Measurements from ENCODE around the gene HNMT.
"Not testable (repeated sequence)": the region's sequence is repeated elsewhere in the genome, so short reads cannot be mapped to it uniquely, and the experiment has no call there.

Gene HNMT

DNA sequence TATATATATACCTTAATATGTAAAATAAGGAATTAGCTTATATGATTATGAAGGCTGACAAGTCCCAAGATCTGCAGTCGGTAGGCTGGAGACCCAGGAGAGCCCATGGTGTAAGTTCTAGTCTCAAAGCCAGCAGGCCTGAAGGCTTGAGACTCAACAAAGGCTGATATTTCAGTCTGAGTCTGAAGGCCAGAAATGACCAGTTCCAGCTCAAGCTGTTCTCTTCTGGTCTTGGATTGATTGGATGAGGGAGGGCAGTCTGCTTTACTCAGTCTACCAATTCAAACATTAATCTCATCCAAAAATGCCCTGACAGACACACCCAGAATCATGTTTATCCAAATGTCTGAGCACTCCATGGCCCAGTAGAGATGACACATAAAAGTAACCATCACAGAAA is 22.0 kb downstream of the HNMT start:
- Histone ChIP-seq H3K4me3 (ENCODE audit: low read depth in 1 of 2, low read length in 2 of 2) (no peak overlapping the region), H3K4me1 (ENCODE audit: insufficient read depth, low read length) (no peaks in the 10 kb centered on the region), H3K4me2 (ENCODE audit: insufficient read depth, low read length) (no peak overlapping the region), H3K27ac (ENCODE audit: low read length) (no peak overlapping the region), H3K79me2 (ENCODE audit: insufficient read depth, low read length) (no peaks in the 10 kb centered on the region), H2AFZ (ENCODE audit: low read depth, low read length) (no peak overlapping the region), H3K36me3 (ENCODE audit: insufficient read depth, low read length) (no peaks in the 10 kb centered on the region), H3K9me3 (ENCODE audit: insufficient read depth, low read length, severe bottlenecking) (no peaks in the 10 kb centered on the region), H4K20me1 (ENCODE audit: insufficient read depth, low read length) (no peaks in the 10 kb centered on the region), H3K27me3 (ENCODE audit: insufficient read depth, low read length, poor library complexity) (no peaks in the 10 kb centered on the region), H3K9ac (ENCODE audit: low read depth, low read length) (no peak overlapping the region)
- ATAC-seq (ENCODE audit: insufficient read depth, low read depth) (no peak), DNase-seq (no peak)
- TF ChIP-seq, protein P1, sequence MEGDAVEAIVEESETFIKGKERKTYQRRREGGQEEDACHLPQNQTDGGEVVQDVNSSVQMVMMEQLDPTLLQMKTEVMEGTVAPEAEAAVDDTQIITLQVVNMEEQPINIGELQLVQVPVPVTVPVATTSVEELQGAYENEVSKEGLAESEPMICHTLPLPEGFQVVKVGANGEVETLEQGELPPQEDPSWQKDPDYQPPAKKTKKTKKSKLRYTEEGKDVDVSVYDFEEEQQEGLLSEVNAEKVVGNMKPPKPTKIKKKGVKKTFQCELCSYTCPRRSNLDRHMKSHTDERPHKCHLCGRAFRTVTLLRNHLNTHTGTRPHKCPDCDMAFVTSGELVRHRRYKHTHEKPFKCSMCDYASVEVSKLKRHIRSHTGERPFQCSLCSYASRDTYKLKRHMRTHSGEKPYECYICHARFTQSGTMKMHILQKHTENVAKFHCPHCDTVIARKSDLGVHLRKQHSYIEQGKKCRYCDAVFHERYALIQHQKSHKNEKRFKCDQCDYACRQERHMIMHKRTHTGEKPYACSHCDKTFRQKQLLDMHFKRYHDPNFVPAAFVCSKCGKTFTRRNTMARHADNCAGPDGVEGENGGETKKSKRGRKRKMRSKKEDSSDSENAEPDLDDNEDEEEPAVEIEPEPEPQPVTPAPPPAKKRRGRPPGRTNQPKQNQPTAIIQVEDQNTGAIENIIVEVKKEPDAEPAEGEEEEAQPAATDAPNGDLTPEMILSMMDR (IDR thresholded peaks at IDR 0.05; ENCODE audit: borderline replicate concordance, extremely low read depth, low read length, poor library complexity, severe bottlenecking), result no peak
- TF ChIP-seq EZH2 (IDR thresholded peaks at IDR 0.05; ENCODE audit: borderline replicate concordance, low read depth, low read length, severe bottlenecking), result no peak

DNA sequence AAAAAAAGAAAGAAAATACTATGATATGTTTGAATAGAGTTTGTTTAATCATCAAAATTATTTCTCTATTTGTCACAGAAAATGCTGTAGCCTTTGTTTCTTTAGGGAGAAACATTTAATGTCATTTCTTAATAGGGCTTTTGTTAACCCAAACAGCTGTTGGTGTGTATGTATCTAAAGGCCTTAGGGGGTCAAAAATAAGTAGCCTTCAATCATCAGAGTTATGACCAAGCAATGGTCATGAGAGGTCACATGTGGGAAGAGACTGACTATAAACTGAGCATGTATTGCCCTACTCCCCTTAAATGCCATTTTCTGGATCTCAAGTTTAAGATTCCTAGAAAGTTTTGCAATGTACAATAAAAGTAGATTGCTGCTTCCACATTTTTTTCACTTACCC is 22.7 kb downstream of the HNMT start:
- Histone ChIP-seq H4K20me1 (ENCODE audit: insufficient read depth, low read length) (no peaks in the 10 kb centered on the region), H3K4me2 (ENCODE audit: insufficient read depth, low read length) (no peak overlapping the region), H3K79me2 (ENCODE audit: insufficient read depth, low read length) (no peaks in the 10 kb centered on the region), H3K27ac (ENCODE audit: low read length) (no peak overlapping the region), H3K36me3 (ENCODE audit: insufficient read depth, low read length) (no peaks in the 10 kb centered on the region), H3K4me3 (ENCODE audit: low read depth in 1 of 2, low read length in 2 of 2) (no peak overlapping the region), H3K4me1 (ENCODE audit: insufficient read depth, low read length) (no peaks in the 10 kb centered on the region), H3K9me3 (ENCODE audit: insufficient read depth, low read length, severe bottlenecking) (peaks cover 3% of the 10 kb centered on the region), H3K9ac (ENCODE audit: low read depth, low read length) (no peak overlapping the region), H2AFZ (ENCODE audit: low read depth, low read length) (no peak overlapping the region), H3K27me3 (ENCODE audit: insufficient read depth, low read length, poor library complexity) (no peaks in the 10 kb centered on the region)
- DNase-seq, result no peak
- TF ChIP-seq, protein P1 (IDR thresholded peaks at IDR 0.05; ENCODE audit: borderline replicate concordance, extremely low read depth, low read length, poor library complexity, severe bottlenecking), result no peak
- no peak for TF ChIP-seq EZH2 (IDR thresholded peaks at IDR 0.05; ENCODE audit: borderline replicate concordance, low read depth, low read length, severe bottlenecking)
- no peak for ATAC-seq (ENCODE audit: insufficient read depth, low read depth)

DNA sequence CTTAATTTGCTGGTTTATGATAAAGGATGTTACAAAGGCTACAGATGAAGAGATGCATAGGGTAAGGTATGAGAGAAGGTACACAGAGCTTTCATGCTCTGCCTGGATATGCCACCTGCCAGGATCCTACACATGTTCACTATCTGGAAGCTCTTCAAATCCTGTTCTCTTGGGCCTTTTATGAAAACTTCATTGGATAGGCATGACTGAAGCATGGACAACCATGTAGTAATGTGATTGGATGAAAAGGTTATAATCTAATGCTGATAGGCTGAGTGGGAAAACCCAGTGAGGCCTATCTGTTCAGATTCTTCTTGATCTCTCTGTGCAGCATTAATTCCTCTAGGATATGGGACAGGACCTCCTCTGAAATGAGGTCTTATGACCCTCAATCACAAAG is 26.8 kb downstream of the HNMT start:
- H3K4me3 ChIP-seq (ENCODE audit: low read depth in 1 of 2, low read length in 2 of 2), result no peak overlapping the region
- DNase-seq, result no peak
- no peak overlapping the region for H3K4me2 ChIP-seq (ENCODE audit: insufficient read depth, low read length)
- no peaks in the 10 kb centered on the region for H3K79me2 ChIP-seq (ENCODE audit: insufficient read depth, low read length)
- no peak overlapping the region for H2AFZ ChIP-seq (ENCODE audit: low read depth, low read length)
- H3K9me3 ChIP-seq (ENCODE audit: insufficient read depth, low read length, severe bottlenecking), result peaks cover 10% of the 10 kb centered on the region
- H3K27ac ChIP-seq (ENCODE audit: low read length), result no peak overlapping the region
- H3K9ac ChIP-seq (ENCODE audit: low read depth, low read length), result no peak overlapping the region
- no peaks in the 10 kb centered on the region for H3K27me3 ChIP-seq (ENCODE audit: insufficient read depth, low read length, poor library complexity)
- no peak for TF ChIP-seq EZH2 (IDR thresholded peaks at IDR 0.05; ENCODE audit: borderline replicate concordance, low read depth, low read length, severe bottlenecking)
- H3K4me1 ChIP-seq (ENCODE audit: insufficient read depth, low read length), result no peaks in the 10 kb centered on the region
- no peaks in the 10 kb centered on the region for H4K20me1 ChIP-seq (ENCODE audit: insufficient read depth, low read length)
- no peaks in the 10 kb centered on the region for H3K36me3 ChIP-seq (ENCODE audit: insufficient read depth, low read length)
- ATAC-seq (ENCODE audit: insufficient read depth, low read depth), result no peak

DNA sequence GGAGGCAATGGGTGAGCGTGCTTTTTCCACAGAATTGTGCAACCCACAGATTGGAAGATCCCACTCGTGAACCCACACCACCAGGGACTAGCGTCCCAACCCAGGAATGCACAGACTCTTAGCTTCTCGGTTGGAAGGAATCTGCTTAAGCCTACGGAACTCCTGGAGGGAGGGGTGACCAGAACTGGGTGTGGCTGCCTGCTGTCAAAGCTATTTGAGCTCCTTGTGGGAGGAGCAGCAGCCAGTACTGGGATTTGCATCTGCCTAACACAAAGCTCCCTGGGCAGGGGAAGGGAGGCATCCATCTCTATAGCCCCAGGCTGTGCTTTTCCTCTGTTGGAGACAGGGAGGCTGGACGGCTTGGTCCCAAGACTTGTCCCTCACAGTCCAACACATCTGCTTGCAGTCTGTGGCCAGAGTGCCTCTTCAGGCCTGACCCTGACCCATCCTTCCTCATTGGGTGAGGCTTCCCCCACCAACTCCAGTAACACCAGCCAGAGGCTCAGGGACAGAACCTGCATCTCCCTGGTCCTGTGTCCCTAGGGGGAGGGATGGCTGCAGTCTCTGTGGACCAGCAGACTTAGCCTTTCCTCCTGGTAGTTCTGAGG is 27.9 kb downstream of the HNMT start:
- H3K27ac ChIP-seq (ENCODE audit: low read length), result no peak overlapping the region
- H3K79me2 ChIP-seq (ENCODE audit: insufficient read depth, low read length), result no peaks in the 10 kb centered on the region
- TF ChIP-seq, protein P1 (IDR thresholded peaks at IDR 0.05; ENCODE audit: borderline replicate concordance, extremely low read depth, low read length, poor library complexity, severe bottlenecking), result no peak
- no peak for TF ChIP-seq EZH2 (IDR thresholded peaks at IDR 0.05; ENCODE audit: borderline replicate concordance, low read depth, low read length, severe bottlenecking)
- no peak overlapping the region for H3K9ac ChIP-seq (ENCODE audit: low read depth, low read length)
- no peaks in the 10 kb centered on the region for H3K36me3 ChIP-seq (ENCODE audit: insufficient read depth, low read length)
- H3K27me3 ChIP-seq (ENCODE audit: insufficient read depth, low read length, poor library complexity), result no peaks in the 10 kb centered on the region
- H2AFZ ChIP-seq (ENCODE audit: low read depth, low read length), result no peak overlapping the region
- DNase-seq (no peak), ATAC-seq (ENCODE audit: insufficient read depth, low read depth) (no peak)
- peaks cover 10% of the 10 kb centered on the region for H3K9me3 ChIP-seq (ENCODE audit: insufficient read depth, low read length, severe bottlenecking)
- no peaks in the 10 kb centered on the region for H3K4me1 ChIP-seq (ENCODE audit: insufficient read depth, low read length)
- H4K20me1 ChIP-seq (ENCODE audit: insufficient read depth, low read length), result no peaks in the 10 kb centered on the region
- H3K4me3 ChIP-seq (ENCODE audit: low read depth in 1 of 2, low read length in 2 of 2), result no peak overlapping the region
- no peak overlapping the region for H3K4me2 ChIP-seq (ENCODE audit: insufficient read depth, low read length)

DNA sequence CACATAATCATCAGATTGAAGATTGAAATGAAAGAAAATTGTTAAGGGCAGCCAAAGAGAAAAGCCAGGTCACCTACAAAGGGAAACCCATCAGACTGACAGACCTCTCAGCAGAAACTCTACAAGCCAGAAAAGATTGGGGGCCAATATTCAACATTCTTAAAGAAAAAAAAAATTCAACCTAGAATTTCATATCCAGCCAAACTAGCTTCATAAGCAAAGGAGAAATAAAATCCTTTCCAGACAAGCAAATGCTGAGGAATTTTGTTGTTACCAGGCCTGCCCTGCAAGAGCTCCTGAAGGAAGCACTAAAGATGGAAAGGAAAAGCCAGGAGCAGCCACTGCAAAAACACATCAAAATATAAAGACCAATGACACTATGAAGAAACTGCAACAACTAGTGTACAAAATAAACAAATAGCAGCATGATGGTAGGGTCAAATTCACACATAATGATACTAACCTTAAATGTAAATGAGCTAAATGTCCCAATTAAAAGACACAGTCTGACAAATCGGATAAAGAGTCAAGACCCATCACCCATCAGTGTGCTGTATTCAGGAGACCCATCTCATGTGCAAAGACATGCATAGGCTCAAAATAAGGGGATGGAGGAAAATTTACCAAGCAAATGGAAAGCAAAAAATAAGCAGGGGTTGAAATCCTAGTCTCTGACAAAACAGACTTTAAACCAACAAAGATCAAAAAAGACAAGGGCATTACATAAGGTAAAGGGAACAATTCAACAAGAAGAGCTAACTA is 29.6 kb downstream of the HNMT start:
- H3K27ac ChIP-seq (ENCODE audit: low read length); ATAC-seq (ENCODE audit: insufficient read depth, low read depth): not testable (repeated sequence)

More for the DNA sequence above, 29.6 kb downstream of the HNMT start:
- not testable (repeated sequence) for DNase-seq; H3K27me3 ChIP-seq (ENCODE audit: insufficient read depth, low read length, poor library complexity); H3K9me3 ChIP-seq (ENCODE audit: insufficient read depth, low read length, severe bottlenecking); H3K36me3 ChIP-seq (ENCODE audit: insufficient read depth, low read length); H3K4me3 ChIP-seq (ENCODE audit: low read depth in 1 of 2, low read length in 2 of 2); H3K4me1 ChIP-seq (ENCODE audit: insufficient read depth, low read length); H3K4me2 ChIP-seq (ENCODE audit: insufficient read depth, low read length); H3K9ac ChIP-seq (ENCODE audit: low read depth, low read length); H2AFZ ChIP-seq (ENCODE audit: low read depth, low read length); H3K79me2 ChIP-seq (ENCODE audit: insufficient read depth, low read length); H4K20me1 ChIP-seq (ENCODE audit: insufficient read depth, low read length)

All from DND-41 (cell line).